Activated T-helper 1 cell treated with Interleukin-2 at 50 U/mL for 16 hours (primary cell): Measurements from ENCODE around the gene SIK2.
"Not testable (repeated sequence)": the region's sequence is repeated elsewhere in the genome, so short reads cannot be mapped to it uniquely, and the experiment has no call there.

Source experiments
- DNase-seq: peaks from one replicate; pipeline ENCODE4 v3.0.0-alpha.2; 2020; ENCODE audit warnings: low read depth

The SIK2 gene

DNA sequence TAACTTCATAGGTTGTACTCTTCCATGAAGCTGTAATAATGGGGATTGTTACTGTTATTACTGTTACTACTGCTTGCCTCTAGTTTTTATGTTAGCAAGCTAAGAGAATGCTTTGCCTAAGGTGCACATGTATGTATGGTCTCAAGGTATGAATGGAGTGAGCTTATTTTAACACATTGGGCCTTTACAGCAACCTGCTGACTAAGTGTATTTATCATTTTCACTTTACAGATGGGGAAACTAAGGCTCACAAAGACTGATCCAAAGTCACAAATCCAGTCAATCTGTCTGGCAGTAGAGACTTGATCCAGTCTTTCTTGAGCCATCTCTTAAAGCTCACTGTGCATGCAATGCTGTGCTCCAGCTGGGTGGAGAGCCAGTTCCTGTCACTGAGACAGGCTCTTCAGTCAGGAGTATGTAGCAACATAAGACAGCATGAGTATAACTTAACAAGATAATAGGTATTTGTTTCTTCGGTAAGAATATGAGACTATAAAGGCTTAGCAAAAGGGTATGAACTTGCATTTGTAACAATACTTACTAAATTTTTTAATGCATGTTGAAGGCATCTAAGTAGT is 97.4 kb downstream of the SIK2 start:
- DNase-seq, result no peak

DNA sequence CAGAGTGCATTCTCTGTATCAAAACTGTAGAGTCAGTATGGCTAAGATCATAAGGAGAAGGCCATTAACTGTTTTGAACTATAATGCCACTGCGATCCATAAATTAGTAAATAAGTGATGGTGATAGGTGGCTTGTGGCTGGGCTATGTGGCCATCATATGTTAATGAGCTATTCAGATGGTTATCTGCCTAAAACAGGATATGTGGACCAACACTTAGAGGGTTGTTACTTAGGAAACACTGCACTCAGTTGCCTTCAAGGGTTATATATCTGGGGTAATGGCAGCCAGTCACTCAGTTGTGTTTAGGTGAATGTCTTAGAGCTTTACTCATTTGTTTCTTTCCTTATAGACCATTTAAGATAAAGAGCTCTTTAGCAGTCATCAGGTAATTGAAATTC is 97.9 kb downstream of the SIK2 start:
- no peak for DNase-seq

DNA sequence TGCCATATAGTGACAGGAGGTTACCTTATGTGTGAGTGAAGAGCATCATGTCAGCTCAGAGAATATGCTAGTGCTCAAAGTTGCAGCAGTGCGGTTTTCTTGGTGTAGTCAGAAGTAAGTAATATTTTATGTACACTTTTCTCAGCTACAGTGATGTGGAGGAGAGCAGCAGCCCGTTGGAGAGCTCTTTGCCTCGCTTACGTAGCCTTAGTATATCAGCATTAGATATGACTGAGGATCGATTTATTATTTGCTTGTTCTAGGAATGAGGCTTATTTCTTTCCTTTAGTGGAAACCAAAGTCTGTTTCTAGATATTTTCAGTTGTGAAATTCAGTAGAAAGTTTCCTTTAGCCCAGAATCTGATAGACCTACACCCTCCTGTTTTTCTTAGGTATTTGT is 100.4 kb downstream of the SIK2 start:
- no peak for DNase-seq

DNA sequence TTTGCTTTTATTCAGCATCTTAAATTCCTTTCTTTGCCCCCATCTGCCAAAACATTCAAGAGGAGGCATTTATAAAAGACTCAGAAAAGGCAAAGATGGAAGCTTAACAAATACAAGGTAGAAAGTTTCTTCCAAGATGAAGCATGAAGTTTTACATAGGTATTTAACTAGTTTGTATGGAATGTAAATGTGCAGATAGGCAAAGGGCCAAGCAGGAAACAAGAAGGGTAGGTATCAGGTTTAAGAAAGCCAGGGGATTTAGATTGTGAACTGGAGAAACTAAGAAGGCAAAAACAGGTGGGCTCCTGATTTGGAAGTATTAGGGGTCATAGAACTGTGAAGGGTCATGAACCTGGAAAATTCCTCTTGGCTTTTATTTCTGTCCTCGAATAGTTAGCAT is 101.3 kb downstream of the SIK2 start:
- DNase-seq, result no peak

DNA sequence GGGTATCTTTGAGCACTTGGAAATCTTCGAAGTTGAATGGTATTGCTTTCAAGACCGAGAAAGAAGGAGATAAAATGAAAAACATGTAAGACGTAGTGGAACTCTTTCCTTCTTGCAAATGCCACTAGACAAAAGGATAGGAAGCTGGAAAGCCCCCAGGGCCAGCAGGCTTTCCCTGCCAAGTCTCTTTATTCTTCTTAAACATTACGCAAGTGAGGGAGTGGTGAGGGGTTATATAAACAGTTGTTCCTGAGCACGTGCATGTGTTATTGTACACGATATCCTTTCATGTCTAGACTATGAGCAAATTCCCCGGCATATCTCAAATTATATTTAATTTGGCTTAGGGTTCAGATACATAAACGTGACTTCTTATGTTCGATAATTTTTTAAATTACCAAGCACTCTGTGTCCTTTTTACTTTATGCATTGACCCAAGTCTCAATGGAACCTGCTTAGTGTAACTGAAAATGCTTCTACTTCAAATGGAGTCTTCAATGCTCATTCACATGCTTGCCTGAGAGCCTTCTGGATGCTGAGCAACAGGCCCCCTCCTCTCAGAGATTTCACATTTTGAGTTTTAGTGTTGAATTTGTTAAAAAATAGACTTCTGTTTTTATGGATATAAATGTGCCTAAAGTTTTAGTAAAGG is 104.9 kb downstream of the SIK2 start:
- no peak for DNase-seq

DNA sequence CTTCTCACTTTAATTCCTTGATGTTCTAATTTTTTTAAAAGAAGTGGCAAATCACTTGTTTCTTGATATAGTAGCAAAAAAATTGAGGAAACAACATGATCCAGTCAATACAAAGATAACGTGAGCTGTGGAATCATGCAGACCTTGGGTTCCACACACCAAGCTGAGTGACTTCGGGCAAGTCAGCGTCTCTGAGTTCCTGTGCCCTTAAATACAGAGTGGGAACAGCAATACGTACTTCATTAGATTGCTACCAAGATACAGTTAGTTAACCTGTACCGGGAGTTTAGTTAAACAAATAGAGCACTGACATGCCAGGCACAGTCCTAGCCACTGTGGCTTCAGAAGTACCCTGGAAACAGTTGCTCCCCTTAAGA is 105.4 kb downstream of the SIK2 start:
- DNase-seq, result no peak

DNA sequence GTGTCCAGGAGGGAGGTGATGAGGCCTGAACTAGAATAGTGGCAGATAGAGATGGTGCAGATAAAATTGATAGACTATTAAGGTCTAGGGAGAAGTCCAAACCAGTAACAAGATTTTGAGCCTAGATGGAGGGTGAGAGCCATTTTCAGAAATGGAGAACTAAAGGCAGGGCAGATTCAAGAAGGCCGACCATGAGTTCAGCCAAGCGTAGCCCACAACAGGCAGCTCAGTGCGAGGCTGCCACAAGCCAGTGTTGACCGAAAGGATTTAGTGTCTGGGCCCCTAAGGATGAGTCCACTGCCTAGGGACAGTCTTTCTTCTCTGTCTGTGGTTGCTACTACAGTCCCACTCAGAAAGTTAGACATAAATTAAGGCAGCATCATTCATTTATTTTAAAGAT is 112.3 kb downstream of the SIK2 start:
- no peak for DNase-seq

DNA sequence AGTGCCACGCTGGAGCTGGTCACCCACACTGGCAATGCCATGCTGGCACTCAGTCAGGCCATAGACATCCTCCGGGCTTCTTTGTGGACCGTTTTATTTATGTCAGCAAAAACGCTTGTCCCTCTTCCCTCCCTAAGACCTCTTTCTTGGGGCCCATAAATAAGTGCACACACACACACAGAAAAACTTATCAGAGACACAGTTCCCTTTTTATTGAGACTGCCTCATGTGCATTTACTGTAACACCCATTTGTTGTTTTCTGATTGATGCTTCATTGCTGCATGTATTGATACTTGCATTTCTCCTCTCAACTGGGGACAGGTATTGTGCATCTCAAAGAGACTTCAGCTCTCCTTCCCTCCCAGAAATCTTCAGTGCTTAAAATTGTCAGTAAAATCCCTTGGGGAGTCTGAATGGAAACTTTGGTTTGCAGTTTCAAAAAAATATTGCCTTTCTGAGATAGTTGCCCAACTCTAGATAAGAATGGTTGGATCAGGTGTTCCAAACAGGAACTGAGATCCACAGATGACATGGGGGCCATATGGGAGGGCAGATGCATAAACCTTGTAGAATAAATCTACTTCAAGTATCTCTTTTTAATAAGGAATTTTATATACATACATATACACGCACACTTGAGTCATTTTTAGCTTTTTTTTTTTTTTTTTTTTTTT is 113.0 kb downstream of the SIK2 start:
- no peak for DNase-seq

DNA sequence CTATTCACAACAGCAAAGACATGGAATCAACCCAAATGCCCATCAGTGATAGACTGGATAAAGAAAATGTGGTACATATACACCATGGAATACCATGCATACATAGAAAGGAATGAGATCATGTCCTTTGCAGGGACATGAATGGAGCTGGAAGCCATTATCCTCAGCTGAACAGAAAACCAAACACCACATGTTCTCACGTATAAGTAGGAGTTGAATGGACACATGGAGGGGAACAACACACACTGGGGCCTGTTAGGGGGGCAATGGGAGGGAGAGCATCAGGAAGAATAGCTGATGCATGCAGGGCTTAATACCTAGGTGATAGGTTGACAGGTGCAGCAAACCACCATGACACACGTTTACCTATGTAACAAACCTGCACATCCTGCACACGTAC is 115.4 kb downstream of the SIK2 start:
- not testable (repeated sequence) for DNase-seq

DNA sequence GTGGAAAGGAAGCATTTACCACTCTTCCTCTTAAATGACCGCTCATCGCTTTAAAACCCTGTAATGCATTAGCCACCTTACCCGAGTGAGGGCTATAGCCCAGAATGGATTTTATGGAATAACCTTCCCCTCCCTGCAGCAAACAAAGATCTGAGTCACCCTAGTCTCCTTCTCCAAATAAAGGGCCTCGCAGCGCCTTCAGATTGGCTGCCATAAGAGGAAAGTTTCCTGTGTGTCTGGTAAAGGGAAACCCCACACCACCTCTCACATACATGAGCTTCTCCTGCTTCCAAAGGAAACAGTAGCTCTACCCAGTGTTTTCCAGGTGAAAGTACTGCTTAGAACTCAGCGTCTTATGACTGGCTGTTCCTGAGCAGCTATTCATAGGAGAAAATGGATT is 116.2 kb downstream of the SIK2 start:
- no peak for DNase-seq

DNA sequence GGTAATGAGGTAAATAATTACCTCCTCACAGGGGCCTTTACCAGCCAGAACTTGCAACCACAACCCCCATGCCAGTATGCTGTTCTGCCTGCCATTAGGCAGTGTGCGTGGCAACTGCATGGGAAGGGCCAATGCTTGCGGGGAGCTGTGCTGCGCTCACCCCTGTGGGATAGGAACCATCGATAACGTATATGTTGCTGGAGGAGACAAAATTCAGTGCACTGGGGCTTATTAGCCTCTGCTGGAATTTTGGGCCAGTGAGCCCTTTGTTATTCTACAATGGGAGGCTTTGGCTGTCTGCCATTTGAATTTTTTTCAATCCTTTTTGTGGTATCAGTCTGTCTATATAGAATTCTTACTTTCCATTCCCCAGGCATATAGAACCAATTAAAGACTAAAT is 116.6 kb downstream of the SIK2 start:
- no peak for DNase-seq

DNA sequence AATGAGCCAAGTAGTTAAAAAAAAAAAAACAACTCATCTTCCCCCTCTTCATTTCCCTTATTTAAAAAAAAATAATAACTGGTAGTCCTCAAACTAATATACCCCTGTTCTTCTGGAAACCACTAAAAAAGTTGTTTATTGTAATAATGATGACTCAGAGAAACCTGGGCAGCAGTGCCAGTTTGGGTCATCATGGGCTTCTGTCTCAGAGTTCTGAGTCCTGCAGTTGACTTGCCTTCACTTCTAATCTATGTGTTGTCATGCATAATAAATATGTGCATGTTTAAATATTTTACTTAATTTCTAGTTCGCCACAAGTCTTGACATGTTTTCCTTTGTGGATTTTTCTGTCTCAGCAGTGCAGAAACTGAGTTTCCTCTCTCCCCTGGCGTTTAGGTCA is 117.1 kb downstream of the SIK2 start:
- DNase-seq, result no peak

DNA sequence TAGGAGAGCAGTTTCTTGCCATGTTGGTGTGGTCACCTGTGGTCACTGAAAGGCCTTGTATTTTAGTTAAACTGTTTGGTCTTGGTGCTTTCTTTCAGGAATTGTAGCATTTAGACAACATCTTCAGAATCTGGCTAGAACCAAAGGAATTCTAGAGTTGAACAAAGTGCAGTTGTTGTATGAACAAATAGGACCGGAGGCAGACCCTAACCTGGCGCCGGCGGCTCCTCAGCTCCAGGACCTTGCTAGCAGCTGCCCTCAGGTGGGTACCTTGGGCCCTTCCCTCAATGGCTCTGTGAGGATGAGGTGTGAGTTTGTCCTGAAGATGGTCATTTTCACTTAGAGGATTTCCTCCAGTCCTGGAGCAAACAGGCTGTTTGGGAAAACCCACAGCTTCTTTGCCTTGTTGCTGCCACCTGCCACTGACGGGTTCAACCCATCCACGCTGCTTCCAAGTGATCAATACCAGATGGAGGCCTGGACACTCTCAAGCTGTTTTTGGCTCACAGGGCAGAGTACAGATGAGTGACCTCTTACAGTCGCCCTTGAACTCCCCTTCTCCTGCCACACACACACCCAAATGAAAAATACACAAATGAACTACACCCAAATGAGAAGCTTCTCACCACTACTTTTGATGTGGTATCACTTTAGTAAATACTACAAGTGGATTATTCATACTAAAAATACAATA is 118.7 kb downstream of the SIK2 start:
- no peak for DNase-seq

DNA sequence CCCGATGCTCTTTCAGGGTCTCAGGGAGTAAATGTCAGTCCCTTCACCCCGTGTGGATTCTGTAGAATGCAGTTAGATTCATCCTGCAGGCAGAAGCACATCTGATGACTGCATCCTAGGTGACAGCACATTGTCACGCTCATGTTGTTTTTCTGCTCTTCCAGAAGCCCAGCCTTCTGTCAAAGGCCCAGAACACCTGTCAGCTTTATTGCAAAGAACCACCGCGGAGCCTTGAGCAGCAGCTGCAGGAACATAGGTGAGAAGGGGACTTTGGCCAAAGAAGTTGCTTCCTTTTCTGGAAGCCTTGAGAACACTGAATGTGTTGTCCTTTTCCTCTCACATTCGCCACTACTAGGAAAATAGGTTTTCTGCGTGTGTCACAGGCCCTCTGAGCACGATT is 120.3 kb downstream of the SIK2 start:
- DNase-seq, result no peak

DNA sequence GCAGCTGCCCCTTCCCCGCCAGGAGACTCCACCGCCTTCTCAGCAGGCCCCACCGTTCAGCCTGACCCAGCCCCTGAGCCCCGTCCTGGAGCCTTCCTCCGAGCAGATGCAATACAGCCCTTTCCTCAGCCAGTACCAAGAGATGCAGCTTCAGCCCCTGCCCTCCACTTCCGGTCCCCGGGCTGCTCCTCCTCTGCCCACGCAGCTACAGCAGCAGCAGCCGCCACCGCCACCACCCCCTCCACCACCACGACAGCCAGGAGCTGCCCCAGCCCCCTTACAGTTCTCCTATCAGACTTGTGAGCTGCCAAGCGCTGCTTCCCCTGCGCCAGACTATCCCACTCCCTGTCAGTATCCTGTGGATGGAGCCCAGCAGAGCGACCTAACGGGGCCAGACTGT is 121.3 kb downstream of the SIK2 start:
- DNase-seq, result no peak

DNA sequence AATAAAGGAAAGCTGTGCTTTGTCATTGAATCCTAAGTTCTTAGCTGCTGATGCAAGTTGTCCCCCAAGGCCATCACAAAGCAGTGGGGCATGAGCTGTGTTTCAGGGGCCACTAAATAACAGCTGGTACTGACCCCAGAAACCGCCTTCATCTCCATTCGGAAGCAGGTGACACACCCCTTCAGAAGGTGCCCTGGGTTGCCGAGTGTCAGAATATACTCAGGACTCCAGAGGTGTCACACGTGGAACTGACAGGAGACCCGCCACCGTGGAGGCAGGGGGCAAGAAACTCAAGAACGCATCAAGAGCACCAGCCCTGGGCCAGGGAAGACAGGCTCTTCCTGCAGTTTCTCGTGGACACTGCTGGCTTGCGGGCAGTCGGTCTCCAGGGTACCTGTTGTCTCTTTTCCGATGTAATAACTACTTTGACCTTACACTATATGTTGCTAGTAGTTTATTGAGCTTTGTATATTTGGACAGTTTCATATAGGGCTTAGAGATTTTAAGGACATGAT is 122.4 kb downstream of the SIK2 start:
- DNase-seq, result no peak

DNA sequence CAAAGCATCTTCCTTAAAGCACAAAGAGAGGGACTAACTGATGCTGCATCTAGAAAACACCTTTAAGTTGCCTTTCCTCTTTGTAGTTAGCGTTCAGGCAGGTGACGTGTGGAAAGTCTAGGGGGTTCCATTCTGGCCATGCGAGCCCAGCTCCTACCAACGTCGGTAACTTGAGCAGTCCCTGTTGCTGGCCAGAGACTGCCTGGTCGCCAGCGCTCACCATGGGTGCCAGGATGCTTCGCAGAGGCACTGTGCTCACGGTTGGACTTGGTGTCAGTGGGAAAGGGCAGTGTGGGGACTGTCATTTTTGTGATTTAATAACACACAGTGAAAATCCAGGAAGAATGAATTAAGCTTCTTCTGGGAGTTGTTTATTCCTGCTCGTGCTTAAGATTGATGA is 123.4 kb downstream of the SIK2 start:
- DNase-seq, result no peak

DNA sequence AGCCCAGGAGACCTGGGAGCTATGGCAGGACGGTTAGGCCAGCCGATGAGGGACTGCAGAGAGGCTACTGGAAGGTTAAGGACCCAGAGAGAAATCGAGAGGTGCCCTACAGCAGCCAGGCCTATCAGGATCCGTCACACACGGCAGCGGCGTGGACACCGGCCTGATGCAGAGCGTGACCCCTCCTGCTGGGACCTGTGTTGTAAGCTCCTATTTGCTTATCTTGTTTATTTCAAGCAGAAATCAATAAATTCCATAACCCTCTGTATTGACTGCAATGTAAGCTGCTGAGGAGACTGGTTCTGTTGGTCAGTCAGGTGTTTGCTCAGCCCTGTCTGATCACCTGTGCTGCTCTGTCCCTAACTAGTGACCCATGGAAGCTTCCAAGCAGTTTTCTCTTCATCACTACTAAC is 124.1 kb downstream of the SIK2 start:
- no peak for DNase-seq

DNA sequence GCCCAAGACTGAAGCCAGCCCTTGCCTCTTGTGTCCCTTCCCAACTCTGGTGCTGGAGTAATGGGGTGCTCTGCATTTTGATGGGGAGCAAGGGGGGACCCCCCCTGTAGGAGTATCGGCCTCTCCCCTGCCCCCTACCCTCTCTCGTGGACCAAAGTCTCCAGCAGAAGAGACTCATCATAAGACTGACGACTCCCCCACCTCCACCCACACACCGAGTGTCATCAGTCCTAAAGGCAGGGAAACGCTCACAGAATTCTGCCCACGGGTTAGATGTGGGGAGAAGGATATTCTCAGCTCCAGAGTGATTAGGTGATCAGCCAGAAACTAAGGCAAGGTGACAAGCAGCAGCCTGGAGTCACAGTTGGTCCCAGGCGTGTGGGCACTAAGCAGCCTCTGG is 125.2 kb downstream of the SIK2 start:
- DNase-seq, result no peak

DNA sequence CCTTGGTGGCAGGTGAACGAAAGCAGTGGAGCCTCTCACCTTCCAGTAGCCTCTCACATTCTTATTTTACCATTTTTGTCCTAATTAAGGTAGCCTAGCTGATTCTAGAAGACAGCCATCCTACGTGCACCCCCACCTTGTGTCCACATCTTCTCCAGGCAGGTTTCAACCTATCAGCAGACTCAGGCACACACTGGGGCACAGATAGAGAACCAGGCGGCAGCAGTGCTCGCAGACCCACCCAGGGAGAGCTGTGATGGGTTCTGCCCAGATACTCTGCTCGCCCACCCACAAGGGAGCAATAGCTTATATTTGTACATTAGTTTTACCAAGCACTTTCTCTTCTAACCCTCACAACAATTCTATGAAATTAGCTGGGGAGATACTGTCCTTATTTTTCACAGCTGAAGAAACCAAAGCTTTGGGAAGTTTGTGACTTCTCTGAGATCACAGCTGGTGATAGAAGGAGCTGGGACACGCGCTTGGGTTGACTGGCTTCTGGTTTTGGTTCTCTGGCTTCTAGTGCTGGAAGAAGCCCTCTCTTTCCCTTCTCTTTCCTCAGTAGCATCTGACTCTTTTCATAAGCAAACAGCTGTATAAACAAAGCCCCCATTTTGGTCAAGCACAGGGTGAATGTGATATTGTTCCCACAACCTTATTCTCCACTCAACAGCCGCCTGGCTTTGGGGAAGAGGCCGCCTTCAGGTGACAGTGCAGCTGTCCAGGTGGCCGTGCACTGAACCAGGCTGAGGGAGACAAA is 127.0 kb downstream of the SIK2 start:
- no peak for DNase-seq

DNA sequence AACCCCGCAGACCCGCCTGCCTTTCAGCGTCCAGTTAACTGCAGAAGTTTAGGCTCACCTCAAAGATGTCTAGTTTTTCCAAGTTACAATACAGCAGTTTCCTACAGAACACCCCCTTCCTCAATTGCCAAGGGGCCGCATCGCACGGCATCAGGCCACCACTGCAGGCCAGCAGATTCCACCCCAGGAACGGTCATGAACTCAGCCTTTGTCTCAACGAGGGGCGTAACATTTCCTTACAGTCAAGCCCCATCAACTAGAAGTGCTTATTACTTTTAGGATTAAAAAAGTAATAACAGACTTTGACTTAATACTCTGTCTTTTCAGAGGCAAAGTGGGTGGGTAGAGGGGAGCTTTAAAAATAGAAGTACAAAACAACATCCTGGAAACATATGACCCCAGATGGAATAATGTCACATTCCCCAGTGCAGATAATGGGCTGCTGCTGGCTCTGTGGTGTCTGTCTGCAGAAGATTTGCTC is 127.6 kb downstream of the SIK2 start:
- DNase-seq, result no peak
